HG03558 (cell line): ENCODE measurements around the gene DNM3.

Experiments used
- ATAC-seq: cut with Tn5 transposase; IDR thresholded peaks from one replicate; pipeline ENCODE4 v1.9.1; 2021; ENCODE audit warnings: moderate number of reproducible peaks; ENCODE audit not compliant: unreplicated experiment; ENCODE audit errors: extremely low read depth

DNM3 gene

GRCh38 chr1:172397221-172397620 lies 555.9 kb downstream of the DNM3 start:
- no peak for ATAC-seq

GRCh38 chr1:172397633-172398032 lies 556.3 kb downstream of the DNM3 start:
- no peak for ATAC-seq

GRCh38 chr1:172398193-172398592 lies 556.9 kb downstream of the DNM3 start:
- ATAC-seq, result no peak

- ATAC-seq, result no peak
Observed at GRCh38 chr1:172398970-172399755, 557.9 kb downstream of the DNM3 start.

GRCh38 chr1:172399756-172400721 lies 558.7 kb downstream of the DNM3 start:
- no peak for ATAC-seq

GRCh38 chr1:172400722-172401105 lies 559.4 kb downstream of the DNM3 start:
- no peak for ATAC-seq

- no peak for ATAC-seq
Observed at GRCh38 chr1:172401477-172401876, 560.2 kb downstream of the DNM3 start.

- no peak for ATAC-seq
Observed at GRCh38 chr1:172401892-172402291, 560.6 kb downstream of the DNM3 start.

GRCh38 chr1:172402878-172403569 lies 561.7 kb downstream of the DNM3 start:
- ATAC-seq, result no peak

- ATAC-seq, result no peak
Observed at GRCh38 chr1:172404121-172404520, 562.8 kb downstream of the DNM3 start.

- no peak for ATAC-seq
Observed at GRCh38 chr1:172405912-172406311, 564.6 kb downstream of the DNM3 start.

GRCh38 chr1:172406968-172407367 lies 565.7 kb downstream of the DNM3 start:
- ATAC-seq, result no peak

- ATAC-seq, result no peak
Observed at GRCh38 chr1:172408958-172409357, 567.7 kb downstream of the DNM3 start.

- no peak for ATAC-seq
Observed at GRCh38 chr1:172410027-172410426, 568.7 kb downstream of the DNM3 start.

- no peak for ATAC-seq
Observed at GRCh38 chr1:172411791-172412338, 570.6 kb downstream of the DNM3 start.

GRCh38 chr1:172414331-172414730 lies 573.0 kb downstream of the DNM3 start:
- no peak for ATAC-seq

GRCh38 chr1:172416496-172417035 lies 575.3 kb downstream of the DNM3 start:
- ATAC-seq, result no peak

GRCh38 chr1:172417557-172417956 lies 576.3 kb downstream of the DNM3 start:
- no peak for ATAC-seq

GRCh38 chr1:172420385-172420784 lies 579.1 kb downstream of the DNM3 start, which contains the start of gene C1orf105:
Gene C1orf105, plus strand, starts transcription at chr1:172420685. Its CDS starts 201 bp downstream, at chr1:172420886.
- no peak for ATAC-seq
